ENCODE data around the gene NKD2.
"Not testable (repeated sequence)": the region's sequence is repeated elsewhere in the genome, so short reads cannot be mapped to it uniquely, and the experiment has no call there.

The NKD2 gene

GRCh38 chr5:1075931-1076330 is 67.3 kb downstream of the NKD2 start:
- no peak for DNase-seq

GRCh38 chr5:1076406-1076805 is 67.8 kb downstream of the NKD2 start:
- DNase-seq = no peak

- DNase-seq = no peak
These were observed 68.4 kb downstream of the NKD2 start for GRCh38 chr5:1077026-1077425.

- no peak for DNase-seq
These were observed 69.0 kb downstream of the NKD2 start for GRCh38 chr5:1077491-1078020.

- no peak for DNase-seq
These were observed 69.6 kb downstream of the NKD2 start for GRCh38 chr5:1078206-1078605.

- no peak for DNase-seq
These were observed 70.2 kb downstream of the NKD2 start for GRCh38 chr5:1078851-1079250.

- no peak for DNase-seq
These were observed 70.9 kb downstream of the NKD2 start for GRCh38 chr5:1079486-1079885.

- DNase-seq = no peak
These were observed 71.4 kb downstream of the NKD2 start for GRCh38 chr5:1079961-1080360.

GRCh38 chr5:1080432-1080831 is 71.8 kb downstream of the NKD2 start:
- DNase-seq = no peak

- DNase-seq = no peak
These were observed 72.9 kb downstream of the NKD2 start for GRCh38 chr5:1081519-1081918.

- DNase-seq = not testable (repeated sequence)
These were observed 74.4 kb downstream of the NKD2 start for GRCh38 chr5:1083026-1083425.

- DNase-seq = no peak
These were observed 75.4 kb downstream of the NKD2 start for GRCh38 chr5:1083823-1084605.

- no peak for DNase-seq
These were observed 76.8 kb downstream of the NKD2 start for GRCh38 chr5:1085391-1085790.

- DNase-seq = no peak
These were observed 77.5 kb downstream of the NKD2 start for GRCh38 chr5:1086137-1086536.

GRCh38 chr5:1086871-1087270 is 78.3 kb downstream of the NKD2 start:
- no peak for DNase-seq

- no peak for DNase-seq
These were observed 78.8 kb downstream of the NKD2 start for GRCh38 chr5:1087428-1087827.

GRCh38 chr5:1088031-1088430 is 79.4 kb downstream of the NKD2 start:
- no peak for DNase-seq

Measured in activated effector memory CD4-positive, alpha-beta T cell treated with Interleukin-2 at 50 U/mL for 16 hours (primary cell).